ENCODE measurements around the gene TENM3.

The TENM3 gene

DNA sequence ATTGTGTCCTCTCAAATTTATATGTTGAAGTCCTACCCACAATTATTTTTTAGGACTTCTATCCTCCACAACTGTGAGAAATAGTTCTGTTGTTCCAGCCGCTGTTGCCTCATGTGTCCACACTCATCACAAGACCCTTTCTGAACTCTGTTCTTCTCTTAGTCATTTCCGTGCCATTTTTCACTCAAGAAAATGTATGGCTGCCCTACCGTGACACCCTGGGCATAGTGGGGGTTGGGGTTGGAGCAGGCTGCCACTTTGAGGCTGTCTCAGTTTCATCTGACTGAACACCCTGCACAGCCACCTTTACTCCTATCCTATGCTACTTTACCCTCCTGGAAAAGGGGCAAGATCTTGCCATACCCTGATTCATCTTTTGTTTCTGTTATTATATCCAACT lies 319.1 kb downstream of the TENM3 start:
- no peak for DNase-seq
- in situ Hi-C loops (cut with MboI; ENCODE audit: low pct_unique_long_range_greater_than_20kb, low sequenced_read_pairs): no loop called here

DNA sequence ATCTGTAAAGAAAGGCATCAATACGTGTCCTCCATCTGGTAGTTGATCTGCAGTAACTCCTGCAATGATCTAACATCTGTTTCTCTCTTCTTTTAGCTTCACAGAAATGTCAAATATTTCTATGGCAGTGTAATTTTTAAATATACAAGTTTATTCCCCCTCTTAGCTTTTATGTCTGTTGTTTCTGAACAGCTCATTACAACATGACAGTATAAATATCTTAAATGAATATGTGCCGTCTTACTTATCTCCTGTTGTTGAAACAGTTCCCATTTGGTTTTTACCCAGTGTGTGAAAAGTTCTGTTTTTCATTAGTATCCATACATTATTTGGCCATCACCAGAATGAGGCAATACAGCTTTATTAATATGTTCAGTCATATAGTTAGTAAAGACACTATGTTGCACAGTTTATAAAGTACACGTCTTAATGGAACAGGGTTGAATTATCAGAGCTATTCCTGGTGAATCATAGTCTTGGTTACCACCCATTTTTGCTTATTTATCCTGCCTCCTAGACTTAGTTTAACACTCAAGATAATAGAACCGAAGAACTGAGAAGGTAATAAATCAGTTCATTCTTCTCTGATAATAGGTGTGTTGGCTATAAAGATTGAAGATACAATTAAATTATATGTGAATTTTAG lies 321.6 kb downstream of the TENM3 start:
- DNase-seq: no peak
- in situ Hi-C loops (cut with MboI; ENCODE audit: low pct_unique_long_range_greater_than_20kb, low sequenced_read_pairs): no loop called here

DNA sequence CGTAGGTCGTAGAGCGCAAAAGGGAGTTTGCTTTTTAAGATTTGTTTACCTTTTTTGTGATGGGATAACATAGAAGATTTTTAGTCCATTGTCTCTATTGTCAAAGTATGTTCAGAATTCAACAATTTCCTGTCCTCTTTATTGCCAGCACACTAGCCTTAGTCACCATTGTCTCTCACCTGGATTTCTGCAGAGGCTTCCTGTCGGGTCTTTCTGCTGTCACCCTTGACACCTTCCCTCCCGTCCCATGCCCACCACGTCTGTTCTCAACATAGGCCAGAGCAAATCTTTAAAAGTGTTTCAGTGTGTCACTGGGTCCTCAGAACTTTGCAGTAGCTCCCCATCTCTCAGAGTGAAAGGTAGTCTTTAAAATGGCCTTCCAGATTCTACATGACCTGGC lies 323.9 kb downstream of the TENM3 start:
- no peak for DNase-seq
- in situ Hi-C loops (cut with MboI; ENCODE audit: low pct_unique_long_range_greater_than_20kb, low sequenced_read_pairs): no loop called here

DNA sequence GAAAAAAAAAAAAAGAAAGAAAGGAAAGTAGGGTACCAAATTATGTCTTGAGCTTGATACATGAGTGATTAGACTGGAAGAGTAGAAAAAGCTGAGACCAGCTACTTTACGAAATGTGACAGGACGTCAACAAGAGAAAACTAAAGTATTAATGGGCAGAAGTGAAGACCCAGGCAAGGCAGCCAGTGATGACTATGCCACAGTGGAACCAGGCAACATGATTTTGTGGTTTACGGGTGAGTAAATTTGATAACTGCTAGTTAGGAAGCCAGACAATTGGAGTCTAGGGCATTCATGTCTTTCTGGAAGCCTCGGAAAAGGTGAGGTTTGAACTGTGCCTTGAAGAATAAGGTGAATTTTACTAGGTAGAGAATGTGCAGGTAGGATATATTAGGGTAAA lies 326.4 kb downstream of the TENM3 start:
- in situ Hi-C loops (cut with MboI; ENCODE audit: low pct_unique_long_range_greater_than_20kb, low sequenced_read_pairs): no loop called here
- no peak for DNase-seq

DNA sequence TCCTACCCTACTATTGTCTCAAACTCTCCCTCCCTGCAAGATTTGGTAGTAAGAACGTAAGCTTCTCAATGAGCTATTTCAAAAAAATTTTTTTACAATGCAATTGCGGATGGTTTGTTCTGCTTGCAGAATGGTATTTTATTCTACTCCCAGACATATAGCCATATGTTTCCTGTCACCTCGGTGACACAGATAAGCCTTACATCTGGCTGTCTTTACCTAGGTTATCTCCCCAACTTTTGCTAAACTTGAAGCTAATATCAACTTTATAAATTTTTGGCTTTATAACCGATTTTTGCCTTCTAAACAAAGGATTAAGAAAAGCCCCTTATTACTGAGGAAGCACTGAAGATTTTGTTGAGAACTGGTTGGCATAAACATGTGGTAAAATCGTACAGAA lies 331.5 kb downstream of the TENM3 start:
- in situ Hi-C loops (cut with MboI; ENCODE audit: low pct_unique_long_range_greater_than_20kb, low sequenced_read_pairs): no loop called here
- no peak for DNase-seq

DNA sequence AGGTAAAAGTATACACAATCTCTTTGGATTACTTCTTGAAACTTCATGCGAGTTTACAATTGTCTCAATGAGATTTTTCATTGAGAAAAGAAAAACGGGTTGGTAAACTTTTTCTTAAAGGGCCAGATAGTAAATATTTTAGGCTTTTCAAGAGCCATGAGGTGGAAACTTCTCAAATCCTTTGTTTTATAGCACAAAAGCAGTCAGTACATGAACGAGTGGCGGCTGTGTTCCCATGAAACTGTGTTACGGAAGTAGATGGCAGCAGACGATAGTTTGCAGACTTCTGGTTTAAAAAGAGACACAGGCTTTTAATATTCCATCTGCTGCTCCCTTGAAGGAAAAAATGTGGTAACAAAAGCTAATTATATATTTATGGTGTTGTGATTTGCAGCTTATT lies 332.0 kb downstream of the TENM3 start:
- in situ Hi-C loops (cut with MboI; ENCODE audit: low pct_unique_long_range_greater_than_20kb, low sequenced_read_pairs): no loop called here
- no peak for DNase-seq

DNA sequence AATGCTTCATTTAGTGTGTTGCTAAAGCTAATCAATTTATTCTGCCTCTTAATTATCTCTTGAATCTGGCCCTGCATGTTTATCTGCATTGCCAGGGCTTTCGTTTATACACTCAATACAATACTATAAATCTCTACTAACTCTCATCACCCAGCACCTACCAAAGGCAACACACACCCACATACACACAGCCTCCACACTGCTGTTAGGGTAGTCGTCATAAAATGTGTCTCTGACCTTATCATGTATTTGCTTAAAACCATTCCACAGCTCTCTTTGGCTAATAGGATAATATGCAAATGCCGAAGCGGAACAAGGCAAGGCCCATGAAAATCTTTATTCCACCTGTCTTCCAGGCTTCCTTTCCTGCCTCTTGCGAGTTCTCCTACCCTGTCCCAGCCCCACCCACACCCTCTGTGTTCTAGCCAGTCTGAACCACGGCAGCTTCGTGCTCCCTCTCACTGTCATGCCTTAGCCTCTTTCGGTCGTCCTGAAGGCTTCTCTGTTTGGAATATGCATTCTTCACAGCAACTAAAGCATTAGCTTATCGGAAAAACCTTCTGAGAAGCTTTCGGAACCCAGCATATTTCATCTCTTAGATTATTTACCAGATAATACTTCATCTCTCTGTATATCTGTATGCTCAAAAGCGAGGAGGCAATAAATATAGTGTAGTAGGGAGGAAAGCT lies 333.5 kb downstream of the TENM3 start:
- no peak for DNase-seq
- in situ Hi-C loops (cut with MboI; ENCODE audit: low pct_unique_long_range_greater_than_20kb, low sequenced_read_pairs): no loop called here

DNA sequence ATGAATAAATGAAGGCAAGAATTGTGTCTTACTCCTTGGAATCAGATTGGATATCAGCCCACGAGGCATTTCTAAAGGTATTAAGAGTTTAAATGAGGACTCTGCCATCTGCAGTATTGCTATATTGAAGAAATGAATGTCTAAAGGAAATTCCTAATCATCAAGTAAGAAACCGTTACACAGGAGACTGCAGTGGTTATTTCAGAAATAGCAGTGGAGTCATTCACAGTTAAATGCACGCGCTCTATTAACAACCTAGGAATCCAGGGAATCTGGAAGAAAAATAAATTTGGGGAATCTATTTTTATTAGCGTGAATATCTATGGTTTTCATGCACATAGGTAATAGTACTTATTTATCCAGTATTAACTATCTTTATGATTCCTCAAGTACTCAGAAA lies 334.2 kb downstream of the TENM3 start:
- no peak for DNase-seq
- in situ Hi-C loops (cut with MboI; ENCODE audit: low pct_unique_long_range_greater_than_20kb, low sequenced_read_pairs): no loop called here

DNA sequence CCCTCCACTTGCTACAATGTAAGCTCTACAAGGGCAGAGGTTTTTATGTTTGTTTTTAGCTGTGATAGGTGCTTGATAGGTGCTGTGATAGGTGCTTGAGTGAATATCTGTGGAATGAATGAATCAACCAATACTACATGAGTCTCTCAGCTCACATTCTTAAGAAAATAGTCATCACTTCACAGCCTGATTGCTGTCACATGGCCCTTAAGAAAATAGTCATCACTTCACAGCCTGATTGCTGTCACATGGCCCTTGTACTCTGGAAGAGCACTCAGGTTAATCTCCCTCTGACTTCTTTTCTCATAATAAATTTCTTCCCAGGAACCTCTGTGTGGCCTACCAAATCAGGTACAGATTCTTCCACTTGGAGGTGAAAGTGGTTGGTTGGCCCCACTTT lies 335.2 kb downstream of the TENM3 start:
- in situ Hi-C loops (cut with MboI; ENCODE audit: low pct_unique_long_range_greater_than_20kb, low sequenced_read_pairs): no loop called here
- no peak for DNase-seq

DNA sequence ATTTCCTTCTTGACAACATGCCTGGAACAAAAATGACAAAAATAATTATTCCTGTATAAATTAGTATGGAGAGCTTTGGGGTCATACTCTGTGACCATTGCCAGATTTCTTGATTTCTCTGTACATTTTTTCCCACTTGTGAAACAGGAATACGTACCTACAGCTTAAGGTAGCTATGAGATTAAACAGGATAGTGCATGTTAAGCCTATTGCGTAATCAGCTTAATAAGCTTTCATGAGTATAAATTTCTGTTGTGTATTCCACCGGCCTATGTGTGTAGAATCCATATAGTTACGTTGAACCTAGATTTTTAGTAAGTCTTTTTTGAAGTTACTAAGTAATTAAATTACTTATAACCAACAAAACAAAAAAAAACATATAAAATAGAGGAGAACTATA lies 339.0 kb downstream of the TENM3 start:
- in situ Hi-C loops (cut with MboI; ENCODE audit: low pct_unique_long_range_greater_than_20kb, low sequenced_read_pairs): no loop called here

DNA sequence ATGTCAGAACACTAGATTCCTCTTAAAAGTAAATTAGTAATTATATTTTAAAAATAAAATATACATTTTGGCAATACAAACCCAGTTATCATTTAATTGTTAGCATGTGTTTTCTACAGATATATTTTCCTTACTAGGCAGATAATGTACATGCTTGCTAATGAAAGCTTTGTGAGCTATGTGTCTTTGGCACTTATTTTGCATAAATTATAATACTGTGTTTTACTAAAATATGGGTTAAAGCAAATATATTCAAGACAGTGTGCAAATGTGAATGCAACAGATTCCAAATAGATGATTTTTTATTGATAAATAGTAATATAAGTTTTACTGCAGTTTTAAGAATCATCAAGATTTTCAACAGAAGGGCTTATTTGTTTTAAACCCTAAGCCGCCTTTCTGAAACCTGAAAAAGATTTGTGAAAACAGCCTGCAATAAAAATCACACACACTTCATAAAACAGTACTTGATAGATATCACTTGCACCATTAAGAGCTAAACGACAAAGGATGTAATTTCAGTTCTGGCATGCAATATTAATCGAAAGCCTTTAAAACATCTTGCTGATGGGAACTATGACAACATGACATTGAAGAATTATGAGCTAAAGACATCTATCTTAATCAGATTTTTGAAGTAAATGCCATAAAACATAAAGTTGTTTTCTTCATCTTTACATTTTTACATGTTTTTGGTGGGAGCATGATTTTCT lies 340.7 kb downstream of the TENM3 start:
- in situ Hi-C loops (cut with MboI; ENCODE audit: low pct_unique_long_range_greater_than_20kb, low sequenced_read_pairs): no loop called here
- no peak for DNase-seq

More for the DNA sequence above, 339.0 kb downstream of the TENM3 start:
- no peak for DNase-seq

DNA sequence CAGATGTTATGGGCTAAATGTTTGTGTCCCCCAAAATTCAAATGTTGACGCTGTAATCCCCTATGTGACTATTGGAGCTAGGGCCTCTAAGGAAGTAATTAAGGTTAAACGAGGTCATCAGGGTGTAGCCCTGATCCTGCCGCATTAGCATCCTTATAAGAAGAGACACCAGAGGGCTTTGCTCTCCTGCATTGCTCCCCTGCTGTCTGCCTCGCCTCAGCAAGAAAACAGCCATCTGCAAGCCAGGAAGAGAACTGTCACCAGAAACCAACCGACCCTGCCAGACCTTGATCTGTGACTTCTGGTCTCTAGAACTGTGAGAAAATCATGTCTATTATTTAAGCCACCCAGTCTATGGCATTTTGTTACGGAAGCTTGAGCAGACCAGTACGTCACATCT lies 342.1 kb downstream of the TENM3 start:
- DNase-seq: no peak
- in situ Hi-C loops (cut with MboI; ENCODE audit: low pct_unique_long_range_greater_than_20kb, low sequenced_read_pairs): no loop called here

DNA sequence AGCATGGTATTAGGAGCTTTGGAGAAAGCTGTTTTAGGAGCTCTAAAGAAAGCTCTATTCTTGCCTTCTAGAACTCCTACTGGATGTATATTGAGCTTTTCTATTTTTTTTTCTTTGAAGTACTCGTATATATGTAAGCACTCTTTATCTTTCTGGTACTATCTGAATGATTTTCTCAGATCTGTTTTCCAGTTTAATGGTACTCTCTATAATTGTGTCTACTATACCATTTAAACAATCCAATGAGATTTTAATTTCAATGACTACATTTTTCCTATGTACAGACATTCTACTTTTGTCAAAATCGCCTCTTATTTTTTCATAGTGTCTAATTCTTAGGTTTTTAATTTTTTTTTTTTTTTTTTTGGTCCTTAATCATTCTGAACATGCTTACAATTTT lies 345.9 kb downstream of the TENM3 start:
- in situ Hi-C loops (cut with MboI; ENCODE audit: low pct_unique_long_range_greater_than_20kb, low sequenced_read_pairs): no loop called here
- no peak for DNase-seq

DNA sequence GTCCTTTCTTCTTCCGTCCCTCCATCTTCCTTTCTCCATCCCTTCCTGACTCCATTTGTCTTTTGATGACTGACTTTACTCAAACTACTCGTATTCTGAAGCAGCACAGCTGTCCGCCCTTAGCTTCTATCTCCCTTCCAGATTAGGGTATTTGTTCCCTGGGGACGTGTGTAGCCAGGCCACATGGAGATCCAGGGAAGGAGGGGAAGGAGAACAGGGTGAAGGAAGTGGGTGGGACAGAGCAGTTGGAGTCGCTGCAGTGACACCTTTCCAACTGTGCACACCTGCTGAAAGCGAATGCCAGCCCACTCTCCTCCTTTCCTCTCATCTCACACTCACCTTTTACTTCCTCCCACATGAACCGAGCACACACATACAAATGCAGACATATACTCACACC lies 350.2 kb downstream of the TENM3 start:
- DNase-seq: no peak
- in situ Hi-C loops (cut with MboI; ENCODE audit: low pct_unique_long_range_greater_than_20kb, low sequenced_read_pairs): no loop called here

DNA sequence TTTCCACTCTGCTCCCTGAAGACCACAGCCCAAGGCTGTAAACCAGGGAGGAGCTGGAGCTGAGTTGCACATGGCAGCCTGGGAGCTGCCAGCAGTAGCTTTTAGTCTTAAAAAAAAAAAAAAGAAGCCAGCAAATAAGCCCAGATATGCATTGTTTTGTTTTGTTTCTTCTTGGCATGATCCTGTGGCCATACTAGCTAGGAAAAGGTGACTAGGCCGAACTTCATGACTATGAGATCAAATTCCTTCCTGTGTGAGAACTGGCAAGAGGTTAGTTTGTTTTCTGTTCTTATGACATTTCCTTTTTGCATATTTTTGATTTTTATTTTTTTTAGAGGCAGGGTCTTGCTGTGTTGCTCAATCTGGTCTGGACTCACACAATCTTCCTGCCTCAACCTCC lies 350.7 kb downstream of the TENM3 start:
- in situ Hi-C loops (cut with MboI; ENCODE audit: low pct_unique_long_range_greater_than_20kb, low sequenced_read_pairs): no loop called here
- DNase-seq: no peak

DNA sequence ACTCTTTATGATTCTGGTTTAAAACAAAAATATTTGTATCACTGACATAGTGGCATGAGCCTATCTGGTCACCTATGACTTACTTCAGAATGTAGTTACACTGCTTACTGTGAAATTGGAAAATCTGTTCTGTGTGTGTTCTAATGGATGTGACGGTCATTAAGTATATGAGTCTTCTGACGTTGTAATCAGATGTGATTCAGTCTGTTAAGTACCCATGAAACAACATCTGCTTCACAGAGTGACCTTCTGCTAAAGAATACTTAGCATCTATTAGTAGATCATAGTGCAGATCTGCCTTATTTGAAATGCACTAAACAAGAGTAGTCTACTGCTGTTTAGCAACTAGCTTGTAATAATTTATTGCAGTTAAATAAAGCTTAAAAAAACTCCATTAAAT lies 356.9 kb downstream of the TENM3 start:
- DNase-seq: no peak

DNA sequence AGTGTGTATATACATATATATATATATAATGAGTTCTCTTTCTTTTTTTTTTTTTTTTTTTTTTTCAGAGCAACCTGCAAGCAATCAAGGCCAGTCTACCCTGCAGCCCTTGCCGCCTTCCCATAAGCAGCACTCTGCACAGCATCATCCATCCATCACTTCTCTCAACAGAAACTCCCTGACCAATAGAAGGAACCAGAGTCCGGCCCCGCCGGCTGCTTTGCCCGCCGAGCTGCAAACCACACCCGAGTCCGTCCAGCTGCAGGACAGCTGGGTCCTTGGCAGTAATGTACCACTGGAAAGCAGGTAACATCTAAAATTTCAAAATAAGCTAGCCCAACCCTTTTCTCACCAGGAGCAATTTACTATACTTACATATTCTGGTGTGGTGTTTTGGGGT lies 357.7 kb downstream of the TENM3 start:
- in situ Hi-C loops (cut with MboI; ENCODE audit: low pct_unique_long_range_greater_than_20kb, low sequenced_read_pairs): no loop called here

More for the DNA sequence above, 356.9 kb downstream of the TENM3 start:
- in situ Hi-C loops (cut with MboI; ENCODE audit: low pct_unique_long_range_greater_than_20kb, low sequenced_read_pairs): no loop called here

DNA sequence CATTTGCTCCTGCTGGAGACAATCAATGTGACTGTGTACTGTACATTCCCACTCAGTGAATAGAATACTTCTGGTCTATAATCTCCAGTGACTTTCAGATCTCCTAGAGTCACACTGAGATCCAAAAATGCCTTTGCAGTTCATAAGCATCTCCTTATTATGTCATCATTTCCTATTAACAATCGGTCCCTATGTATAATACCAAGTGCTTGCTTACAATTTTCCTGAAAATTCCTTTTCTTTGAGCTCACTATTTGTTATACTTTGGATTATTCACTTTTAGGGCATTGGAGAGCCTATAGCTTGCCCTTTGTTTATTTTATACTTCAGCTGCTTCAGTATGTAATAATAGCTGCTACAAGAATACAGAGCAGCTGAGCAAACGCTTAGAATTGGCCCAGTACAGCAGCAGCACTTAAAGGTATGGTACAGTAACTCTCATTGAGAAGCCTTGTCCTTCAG lies 361.0 kb downstream of the TENM3 start:
- in situ Hi-C loops (cut with MboI; ENCODE audit: low pct_unique_long_range_greater_than_20kb, low sequenced_read_pairs): no loop called here
- no peak for DNase-seq

More for the DNA sequence above, 357.7 kb downstream of the TENM3 start:
- no peak for DNase-seq

DNA sequence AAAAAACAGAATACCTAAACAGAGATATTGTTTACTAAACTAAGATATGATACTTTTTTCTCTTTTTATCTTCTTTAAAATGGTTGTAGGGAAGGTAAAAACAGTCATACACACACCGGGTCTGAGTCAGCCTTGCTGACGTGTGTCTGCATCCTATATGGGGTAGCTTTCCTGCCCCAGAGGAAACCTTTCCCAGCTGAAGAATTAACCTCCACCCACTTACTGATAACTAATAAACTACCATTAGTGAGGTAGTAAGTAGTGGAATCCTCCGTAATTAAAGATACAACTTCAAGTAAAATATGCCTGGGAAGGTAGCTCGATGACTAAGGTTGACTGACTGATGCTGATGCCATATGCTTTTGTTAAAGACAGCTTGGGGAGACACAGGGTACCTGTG lies 361.8 kb downstream of the TENM3 start:
- DNase-seq: no peak
- in situ Hi-C loops (cut with MboI; ENCODE audit: low pct_unique_long_range_greater_than_20kb, low sequenced_read_pairs): no loop called here

DNA sequence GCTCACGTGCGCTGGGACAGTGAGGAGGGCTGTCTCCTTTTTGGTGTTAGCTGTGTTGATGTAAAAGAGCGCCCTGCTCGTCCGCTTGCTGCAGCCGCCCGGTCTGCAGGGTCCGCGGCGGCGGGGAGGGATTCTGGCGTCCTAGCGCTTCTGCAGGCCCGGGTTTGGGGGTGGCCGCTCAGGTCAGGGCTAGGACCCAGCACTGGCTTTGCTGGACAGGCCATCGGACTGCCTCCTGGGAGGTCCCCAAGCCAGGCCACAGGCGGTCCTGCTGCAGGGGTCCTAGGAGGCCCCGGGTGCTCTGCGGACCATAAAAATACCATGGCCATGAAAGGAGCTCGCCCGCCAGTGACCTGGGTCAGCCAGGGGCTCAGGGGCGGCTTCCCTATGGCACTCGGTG lies 365.3 kb downstream of the TENM3 start:
- in situ Hi-C loops (cut with MboI; ENCODE audit: low pct_unique_long_range_greater_than_20kb, low sequenced_read_pairs): no loop called here
- no peak for DNase-seq

Data from KBM-7 (cell line).